H1 (cell line): ENCODE measurements around the gene NELL2. TPM values are rescaled to one million over a fixed set of nuclear protein-coding genes. Genes with fewer than 3 reads are reported as not detected.

Source experiments
- CTCF ChIA-PET: fragments of 300-600 bp; sonication (Branson Sonifier 250); formaldehyde crosslinking; loops from one replicate; lab custom pipeline; 2021; ENCODE audit not compliant: partially characterized antibody; lab: Charles Lee
- POLR2A ChIA-PET: fragments of 300-600 bp; sonication (Branson Sonifier 250); formaldehyde crosslinking; loops from one replicate; lab custom pipeline; 2021; ENCODE audit warnings: inconsistent platforms; ENCODE audit not compliant: partially characterized antibody; lab: Charles Lee
- DNase-seq, 2 experiments: peaks; one replicate each; pipeline versions ENCODE4 v3.0.0 to v3.0.0-alpha.2; 2010 to 2022; ENCODE audit warnings: low spot score in 2 of 2, low read depth in 1 of 2, mixed read lengths in 1 of 2
- FAIRE-seq: peaks from 2 replicates; lab custom pipeline; 2011; peaks lifted over from hg19 to GRCh38; lab: Jason Lieb, UNC
- H2AFZ ChIP-seq: 2 replicates; pipeline ENCODE4 v1.8.1; 2012; ENCODE audit warnings: low read length, inconsistent platforms
- H2AK5ac ChIP-seq: 2 replicates; pipeline ENCODE4 v1.6.1; 2013; ENCODE audit warnings: low read depth, low read length
- H2BK120ac ChIP-seq: replicated peaks from 2 replicates; pipeline ENCODE3; 2013; ENCODE audit warnings: low read depth, low read length, inconsistent platforms
- H2BK12ac ChIP-seq: 2 replicates; pipeline ENCODE4 v1.6.1; 2013; ENCODE audit warnings: low read depth, low read length
- H2BK15ac ChIP-seq: 2 replicates; pipeline ENCODE4 v1.6.1; 2013; ENCODE audit warnings: low read length
- H2BK20ac ChIP-seq: 2 replicates; pipeline ENCODE4 v1.6.1; 2013; ENCODE audit warnings: low read length
- H2BK5ac ChIP-seq: 2 replicates; pipeline ENCODE4 v1.6.1; 2013; ENCODE audit warnings: low read depth, low read length
- H3K14ac ChIP-seq: 2 replicates; pipeline ENCODE4 v1.6.1; 2013; ENCODE audit warnings: inconsistent platforms; ENCODE audit not compliant: insufficient read length
- H3K18ac ChIP-seq: 2 replicates; pipeline ENCODE4 v1.6.1; 2013; ENCODE audit warnings: low read length; ENCODE audit errors: extremely low read depth
- H3K23ac ChIP-seq: 2 replicates; pipeline ENCODE4 v1.6.1; 2013; ENCODE audit warnings: inconsistent platforms; ENCODE audit not compliant: insufficient read length
- H3K23me2 ChIP-seq: 2 replicates; pipeline ENCODE4 v1.6.1; 2013; ENCODE audit warnings: low read depth, low read length
- H3K27ac ChIP-seq: 2 replicates; pipeline ENCODE4 v1.6.1; 2011; ENCODE audit warnings: low read depth, low read length, inconsistent platforms
- H3K27me3 ChIP-seq, 4 experiments: replicated peaks in 1 of 4; 1 replicate in 1 of 4; 2 replicates in 3 of 4; pipeline versions ENCODE4 v1.6.1 to v1.8.1; 2011 to 2013; ENCODE audit warnings: low read length in 3 of 4, mild to moderate bottlenecking in 3 of 4, inconsistent platforms in 2 of 4, mixed read lengths in 2 of 4, moderate library complexity in 1 of 4; ENCODE audit not compliant: control insufficient read depth in 3 of 4, insufficient read depth in 3 of 4; ENCODE audit errors: extremely low read depth in 1 of 4
- H3K36me3 ChIP-seq, 4 experiments: 2 replicates each; pipeline versions ENCODE4 v1.6.1 to v1.8.1; 2011 to 2013; ENCODE audit warnings: mild to moderate bottlenecking in 4 of 4, low read length in 3 of 4, moderate library complexity in 2 of 4, control low read depth in 1 of 4, inconsistent platforms in 1 of 4; ENCODE audit not compliant: insufficient read depth in 4 of 4, control insufficient read depth in 2 of 4
- H3K4ac ChIP-seq: replicated peaks from 2 replicates; pipeline ENCODE3; 2013; ENCODE audit warnings: low read length, low read depth, mixed read lengths, inconsistent platforms; ENCODE audit not compliant: insufficient read length
- H3K4me1 ChIP-seq, 4 experiments: replicated peaks in 1 of 4; 1 replicate in 1 of 4; 2 replicates in 3 of 4; pipeline versions ENCODE4 v1.6.1 to v1.8.1; 2011 to 2013; ENCODE audit warnings: low read length in 3 of 4, inconsistent platforms in 2 of 4, mixed read lengths in 1 of 4; ENCODE audit not compliant: insufficient read depth in 4 of 4, control insufficient read depth in 3 of 4
- H3K4me2 ChIP-seq, 2 experiments: 2 replicates each; pipeline versions ENCODE4 v1.6.1 to v1.8.1; 2011 to 2013; ENCODE audit warnings: low read depth in 2 of 2, low read length in 2 of 2, control low read depth in 1 of 2, inconsistent platforms in 1 of 2, mild to moderate bottlenecking in 1 of 2; ENCODE audit not compliant: insufficient read depth in 1 of 2
- H3K4me3 ChIP-seq, 4 experiments: fragments of 200-600, 300-600 bp in 1 of 4; sonication (generic), shearing (Covaris generic), sonication (Bioruptor Twin) in 1 of 4; 2 replicates each; pipeline versions ENCODE4 v1.5.1 to v1.8.1; 2011 to 2016; ENCODE audit warnings: low read length in 4 of 4, low read depth in 3 of 4, control low read depth in 2 of 4, inconsistent platforms in 2 of 4, mild to moderate bottlenecking in 2 of 4, mixed read lengths in 1 of 4, moderate library complexity in 1 of 4; ENCODE audit not compliant: insufficient read depth in 2 of 4; ENCODE audit errors: extremely low read depth in 1 of 4
- H3K56ac ChIP-seq: replicated peaks from 2 replicates; pipeline ENCODE3; 2013; ENCODE audit warnings: low read depth, mild to moderate bottlenecking, mixed read lengths, low read length, inconsistent platforms; ENCODE audit not compliant: insufficient read length
- H3K79me1 ChIP-seq: 2 replicates; pipeline ENCODE4 v1.6.1; 2013; ENCODE audit warnings: low read depth, low read length, control low read depth
- H3K79me2 ChIP-seq, 2 experiments: 2 replicates each; pipeline versions ENCODE4 v1.6.1 to v1.8.1; 2012 to 2013; ENCODE audit warnings: low read length in 2 of 2, mild to moderate bottlenecking in 2 of 2, inconsistent platforms in 1 of 2; ENCODE audit not compliant: insufficient read depth in 2 of 2, control insufficient read depth in 1 of 2
- H3K9ac ChIP-seq, 4 experiments: replicated peaks in 1 of 4; 1 replicate in 1 of 4; 2 replicates in 3 of 4; pipeline versions ENCODE4 v1.6.1 to v1.8.1; 2011 to 2013; ENCODE audit warnings: low read depth in 3 of 4, low read length in 3 of 4, control low read depth in 2 of 4, mild to moderate bottlenecking in 2 of 4, moderate library complexity in 2 of 4, inconsistent platforms in 1 of 4; ENCODE audit errors: extremely low read depth in 1 of 4
- H3K9me3 ChIP-seq, 2 experiments: 2 replicates each; pipeline versions ENCODE4 v1.6.1 to v1.8.1; 2012 to 2013; ENCODE audit warnings: mild to moderate bottlenecking in 2 of 2, moderate library complexity in 2 of 2, control low read depth in 1 of 2, inconsistent platforms in 1 of 2, low read depth in 1 of 2, low read length in 1 of 2, mixed read lengths in 1 of 2; ENCODE audit not compliant: insufficient read depth in 2 of 2
- H4K20me1 ChIP-seq, 2 experiments: replicated peaks in 1 of 2; 2 replicates each; pipeline versions ENCODE3 to v1.8.1; 2011 to 2013; ENCODE audit warnings: inconsistent platforms in 2 of 2, low read length in 2 of 2, mild to moderate bottlenecking in 1 of 2; ENCODE audit not compliant: insufficient read depth in 2 of 2, control insufficient read depth in 1 of 2
- H4K5ac ChIP-seq: 2 replicates; pipeline ENCODE4 v1.6.1; 2013; ENCODE audit warnings: low read length, low read depth, mixed read lengths, inconsistent platforms; ENCODE audit not compliant: insufficient read length
- H4K8ac ChIP-seq: 2 replicates; pipeline ENCODE4 v1.8.0; 2013; ENCODE audit warnings: mild to moderate bottlenecking, moderate library complexity, low read length, inconsistent platforms; ENCODE audit not compliant: insufficient read depth; ENCODE audit errors: extremely low read depth
- H4K91ac ChIP-seq: replicated peaks from 2 replicates; pipeline ENCODE3; 2013; ENCODE audit warnings: low read length, mixed read lengths, inconsistent platforms; ENCODE audit not compliant: insufficient read length
- BCL11A ChIP-seq, 2 experiments: IDR thresholded peaks; one replicate each; pipeline ENCODE4 v1.6.1; 2011; ENCODE audit warnings: low read depth in 2 of 2, low read length in 2 of 2, mild to moderate bottlenecking in 2 of 2
- CEBPB ChIP-seq: IDR thresholded peaks from 2 replicates; pipeline ENCODE4 v1.6.1; 2012; ENCODE audit warnings: low read depth, low read length
- CREB1 ChIP-seq: IDR thresholded peaks from 2 replicates; pipeline ENCODE4 v1.6.1; 2012; ENCODE audit warnings: inconsistent platforms
- EGR1 ChIP-seq: IDR thresholded peaks from 2 replicates; pipeline ENCODE4 v1.6.1; 2011; ENCODE audit warnings: low read depth, low read length, borderline replicate concordance
- FOSL1 ChIP-seq: IDR thresholded peaks from 2 replicates; pipeline ENCODE4 v1.6.1; 2011; ENCODE audit warnings: mild to moderate bottlenecking, low read depth, low read length, moderate library complexity; ENCODE audit not compliant: insufficient read depth
- KDM4A ChIP-seq: IDR thresholded peaks from one replicate; pipeline ENCODE4 v1.7.1; 2012; ENCODE audit warnings: low read depth, mild to moderate bottlenecking, moderate library complexity, low read length, inconsistent platforms; ENCODE audit not compliant: severe bottlenecking
- POLR2AphosphoS5 ChIP-seq: IDR thresholded peaks from 2 replicates; pipeline ENCODE4 v1.6.1; 2011; ENCODE audit warnings: low read depth, low read length
- RFX5 ChIP-seq: IDR thresholded peaks from 2 replicates; pipeline ENCODE4 v1.6.1; 2011; ENCODE audit warnings: low read depth, low read length, improper control_type of control experiment, borderline replicate concordance
- RNF2 ChIP-seq: fragments of 200-900, 300-1000 bp; sonication (generic); IDR thresholded peaks from 2 replicates; pipeline ENCODE4 v1.7.1; 2016; ENCODE audit warnings: borderline replicate concordance, low read depth, mild to moderate bottlenecking, antibody characterized with exemption, low read length; ENCODE audit not compliant: poor library complexity, severe bottlenecking; ENCODE audit errors: missing control alignments
- SIRT6 ChIP-seq: IDR thresholded peaks from one replicate; pipeline ENCODE4 v1.7.1; 2012; ENCODE audit warnings: low read length, inconsistent platforms
- SP1 ChIP-seq: IDR thresholded peaks from 2 replicates; pipeline ENCODE4 v1.6.1; 2011; ENCODE audit warnings: low read depth, low read length
- TBP ChIP-seq: IDR thresholded peaks from 2 replicates; pipeline ENCODE4 v1.6.1; 2011; ENCODE audit warnings: low read depth, low read length, improper control_type of control experiment
- ZNF274 ChIP-seq: IDR thresholded peaks from 2 replicates; pipeline ENCODE4 v1.7.0; 2012; ENCODE audit warnings: low read length, borderline replicate concordance; ENCODE audit errors: extremely low read depth
- WGBS, 2 experiments: shearing (Covaris generic) in 1 of 2; methylation state at CpG; one replicate each; pipeline versions ENCODE4 v1.1.6 to v1.1.7; 2013 to 2015; ENCODE audit warnings: low lambda C conversion rate in 2 of 2, mixed read lengths in 2 of 2, inconsistent platforms in 1 of 2, low coverage in 1 of 2, missing lambda C conversion rate in 1 of 2; ENCODE audit not compliant: insufficient replicate concordance in 2 of 2, insufficient coverage in 1 of 2, insufficient read length in 1 of 2; ENCODE audit errors: extremely low coverage in 1 of 2, missing lambda C conversion rate in 1 of 2; 5-methylcytosine and 5-hydroxymethylcytosine counted together
- polyA plus RNA-seq, 7 experiments: library from polyadenylated mRNA; depleted of rRNA in 3 of 7; stranded (reverse) in 5 of 7; unstranded in 2 of 7; fragments of >200 nt in 5 of 7; fragments of 200-250 nt in 2 of 7; gene quantifications; 1 replicate in 5 of 7; 2 replicates in 1 of 7; 4 replicates in 1 of 7; pipeline versions ENCODE4 v1.2.1 to v1.2.3, GENCODE V29; 2011 to 2013; ENCODE audit warnings: missing spikeins in 2 of 7, mixed read lengths in 2 of 7
- total RNA-seq: library from RNA; stranded (reverse); fragmentation: NEBNext Ultra II Directional; extraction: Animal tissue kit (Norgen Biotek cat#: 25700); gene quantifications from 2 replicates; pipeline ENCODE4 v1.2.1, GENCODE V29; 2021
- TF ChIP-seq, protein P1 (sequence below): IDR thresholded peaks from 2 replicates; pipeline ENCODE4 v1.6.1; 2011; ENCODE audit warnings: low read length, improper control_type of control experiment

NELL2 gene
- total and polyA plus RNA-seq, 2 of the 8 experiments (the other 6 are each of a cell fraction or from before 2014, with no cell fraction given), result 54.2 to 56.8 TPM

GRCh38 chr12:44668443-44668842, 207.7 kb downstream of the NELL2 start:
- Histone ChIP-seq H2AK5ac (no peak overlapping the region), H3K27ac (no peak overlapping the region), H4K5ac (no peak overlapping the region), H3K79me2 (no peaks in the 10 kb centered on the region), H3K4me2 (no peak overlapping the region), H4K20me1 (peaks cover 0 to under 1% of the 10 kb centered on the region in 2 experiments), H2AFZ (no peak overlapping the region), H2BK12ac (no peak overlapping the region), H2BK15ac (no peak overlapping the region), H2BK120ac (no peak overlapping the region), H3K9ac (no peak overlapping the region), H3K23me2 (no peaks in the 10 kb centered on the region), H3K4me3 (no peak overlapping the region), H2BK20ac (no peak overlapping the region), H4K8ac (no peak overlapping the region; the same call in 1 of the 2 replicates), H3K23ac (no peak overlapping the region), H3K27me3 (no peaks in the 10 kb centered on the region), H3K56ac (no peak overlapping the region), H3K4me1 (no peaks in the 10 kb centered on the region), H3K9me3 (peaks cover 0 to 2% of the 10 kb centered on the region in 2 experiments; a peak in 2 of 4 replicates), H3K14ac (no peak overlapping the region), H2BK5ac (no peak overlapping the region), H4K91ac (no peak overlapping the region), H3K79me1 (peaks cover 2% of the 10 kb centered on the region), H3K36me3 (no peaks in the 10 kb centered on the region), H3K18ac (no peak overlapping the region), H3K4ac (no peak overlapping the region)
- ChIA-PET POLR2A (no interaction called here), CTCF (no interaction called here)
- DNase-seq (no peak), FAIRE-seq (no peak)
- WGBS, 2 experiments, result 98% methylated on average over 4 of the region's 4 CpGs; no CpG with 5 or more reads in 1 of the 2 experiments
- TF ChIP-seq BCL11A (IDR thresholded peaks at IDR 0.05; ENCODE audit: low read depth in 2 of 2, low read length in 2 of 2) (no peak), RNF2 (no peak), KDM4A (no peak), POLR2AphosphoS5 (no peak), CEBPB (no peak), SP1 (no peak), TBP (no peak), CREB1 (no peak), FOSL1 (no peak), ZNF274 (no peak), SIRT6 (no peak), EGR1 (no peak), RFX5 (no peak)
- TF ChIP-seq, protein P1, sequence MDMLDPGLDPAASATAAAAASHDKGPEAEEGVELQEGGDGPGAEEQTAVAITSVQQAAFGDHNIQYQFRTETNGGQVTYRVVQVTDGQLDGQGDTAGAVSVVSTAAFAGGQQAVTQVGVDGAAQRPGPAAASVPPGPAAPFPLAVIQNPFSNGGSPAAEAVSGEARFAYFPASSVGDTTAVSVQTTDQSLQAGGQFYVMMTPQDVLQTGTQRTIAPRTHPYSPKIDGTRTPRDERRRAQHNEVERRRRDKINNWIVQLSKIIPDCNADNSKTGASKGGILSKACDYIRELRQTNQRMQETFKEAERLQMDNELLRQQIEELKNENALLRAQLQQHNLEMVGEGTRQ, result no peak
